WTC11 (cell line): ENCODE results near the gene IP6K2. TPM values are rescaled to one million over a fixed set of nuclear protein-coding genes. Genes with fewer than 3 reads are reported as not detected.

Experiments
- AFF4 ChIP-seq: sonication (generic); formaldehyde crosslinking; IDR thresholded peaks from 2 replicates; pipeline ENCODE4 v1.8.1; 2023; ENCODE audit warnings: mild to moderate bottlenecking, missing genetic modification reagents, borderline replicate concordance
- ARID4B ChIP-seq: sonication (generic); formaldehyde crosslinking; IDR thresholded peaks from 2 replicates; pipeline ENCODE4 v1.8.0; 2023; ENCODE audit warnings: missing genetic modification reagents, mild to moderate bottlenecking, borderline replicate concordance
- ATF2 ChIP-seq: sonication (generic); formaldehyde crosslinking; IDR thresholded peaks from 2 replicates; pipeline ENCODE4 v1.8.1; 2022; ENCODE audit warnings: low read depth, missing genetic modification reagents, borderline replicate concordance
- CTCF ChIP-seq: fragments of 200-600 bp; IDR thresholded peaks from 2 replicates; pipeline ENCODE4 v1.8.0; 2022; ENCODE audit warnings: antibody characterized with exemption
- E2F5 ChIP-seq: sonication (generic); formaldehyde crosslinking; IDR thresholded peaks from 2 replicates; pipeline ENCODE4 v1.8.1; 2022; ENCODE audit warnings: mild to moderate bottlenecking, moderate library complexity, missing genetic modification reagents
- EMX1 ChIP-seq: fragments of 250-450 bp; sonication (Bioruptor Pico); IDR thresholded peaks from 2 replicates; pipeline ENCODE4 v1.8.0; 2021; ENCODE audit warnings: mild to moderate bottlenecking
- ERG ChIP-seq: fragments of 250-450 bp; sonication (Bioruptor Pico); IDR thresholded peaks from 2 replicates; pipeline ENCODE4 v1.8.0; 2021; ENCODE audit warnings: mild to moderate bottlenecking
- ETV6 ChIP-seq: sonication (generic); formaldehyde crosslinking; IDR thresholded peaks from 2 replicates; pipeline ENCODE4 v1.8.1; 2022; ENCODE audit warnings: mild to moderate bottlenecking, missing genetic modification reagents
- FOXJ3 ChIP-seq: sonication (generic); formaldehyde crosslinking; IDR thresholded peaks from 2 replicates; pipeline ENCODE4 v1.9.0; 2021; ENCODE audit warnings: missing genetic modification reagents, mild to moderate bottlenecking, borderline replicate concordance
- GTF2I ChIP-seq: fragments of 250-450 bp; sonication (Bioruptor Pico); conservative IDR thresholded peaks from 2 replicates; pipeline ENCODE4 v1.4.0; 2021; ENCODE audit warnings: mild to moderate bottlenecking
- JUN ChIP-seq: sonication (generic); formaldehyde crosslinking; IDR thresholded peaks from 2 replicates; pipeline ENCODE4 v1.8.0; 2023; ENCODE audit warnings: mild to moderate bottlenecking, missing genetic modification reagents
- MAX ChIP-seq: sonication (generic); formaldehyde crosslinking; IDR thresholded peaks from 2 replicates; pipeline ENCODE4 v1.8.0; 2022; ENCODE audit warnings: mild to moderate bottlenecking, missing genetic modification reagents
- MXD4 ChIP-seq: fragments of 250-450 bp; sonication (Bioruptor Pico); IDR thresholded peaks from 2 replicates; pipeline ENCODE4 v1.8.0; 2021; ENCODE audit warnings: mild to moderate bottlenecking, moderate library complexity, borderline replicate concordance
- MYBL2 ChIP-seq: sonication (generic); formaldehyde crosslinking; IDR thresholded peaks from 2 replicates; pipeline ENCODE4 v1.8.1; 2023; ENCODE audit warnings: mild to moderate bottlenecking, moderate library complexity, missing genetic modification reagents
- NFYB ChIP-seq: sonication (generic); formaldehyde crosslinking; conservative IDR thresholded peaks from 2 replicates; pipeline ENCODE4 v1.8.0; 2022; ENCODE audit warnings: low read depth, missing genetic modification reagents
- OVOL2 ChIP-seq: fragments of 250-450 bp; sonication (Bioruptor Pico); IDR thresholded peaks from 2 replicates; pipeline ENCODE4 v1.9.0; 2021; ENCODE audit warnings: mild to moderate bottlenecking, borderline replicate concordance
- ZMAT4 ChIP-seq: fragments of 250-450 bp; sonication (Bioruptor Pico); IDR thresholded peaks from 2 replicates; pipeline ENCODE4 v1.9.0; 2021; ENCODE audit warnings: mild to moderate bottlenecking
- ZNF317 ChIP-seq: sonication (generic); formaldehyde crosslinking; IDR thresholded peaks from 2 replicates; pipeline ENCODE4 v1.8.1; 2023; ENCODE audit warnings: low read depth, mild to moderate bottlenecking, moderate library complexity, missing genetic modification reagents, borderline replicate concordance
- ZNF425 ChIP-seq: fragments of 250-450 bp; sonication (Bioruptor Pico); conservative IDR thresholded peaks from 2 replicates; pipeline ENCODE4 v1.9.0; 2021; ENCODE audit warnings: mild to moderate bottlenecking
- ZNF671 ChIP-seq: fragments of 250-450 bp; sonication (Bioruptor Pico); IDR thresholded peaks from 2 replicates; pipeline ENCODE4 v1.8.0; 2021; ENCODE audit warnings: mild to moderate bottlenecking
- total RNA-seq: library from RNA; stranded (reverse); gene quantifications from 3 replicates; pipeline ENCODE4 v1.2.3, GENCODE V29; 2021

Gene IP6K2
- total RNA-seq, 1 experiment from 2014 or later = 123 TPM

GRCh38 chr3:48685603-48686511 lies 31.2 kb downstream of the IP6K2 start, which contains the start of gene NCKIPSD (continued):
- no peak for TF ChIP-seq ZNF425 (CRISPR knock-in tag)
- TF ChIP-seq NFYB (CRISPR knock-in tag) = 0 out of 2 replicates have a peak, but pooled peaks have one; percentile 17
- TF ChIP-seq GTF2I (CRISPR knock-in tag) = no peak
- peak; percentile 80 for TF ChIP-seq MYBL2 (CRISPR knock-in tag)
- TF ChIP-seq E2F5 (CRISPR knock-in tag) = peak; percentile 91
- TF ChIP-seq CTCF = peak; percentile 82
- no peak for TF ChIP-seq ATF2 (CRISPR knock-in tag)
- no peak for TF ChIP-seq MXD4 (CRISPR knock-in tag)
- peak; percentile 92 for TF ChIP-seq ETV6
- peak; percentile 80; the same call in 1 of the 2 replicates for TF ChIP-seq MAX (CRISPR knock-in tag)
- TF ChIP-seq AFF4 = 0 out of 2 replicates have a peak, but pooled peaks have one; percentile 45
- TF ChIP-seq JUN (CRISPR knock-in tag) = peak; percentile 77; the same call in 1 of the 2 replicates
- TF ChIP-seq OVOL2 (CRISPR knock-in tag) = no peak
- TF ChIP-seq ZNF317 (CRISPR knock-in tag) = no peak
- TF ChIP-seq EMX1 = no peak
- no peak for TF ChIP-seq FOXJ3
- peak; percentile 94 for TF ChIP-seq ARID4B (CRISPR knock-in tag)
- TF ChIP-seq ZMAT4 (CRISPR knock-in tag) = no peak; the same call in 1 of the 2 replicates
- TF ChIP-seq ZNF671 (CRISPR knock-in tag) = no peak
- no peak for TF ChIP-seq ERG (CRISPR knock-in tag)
